ENCODE results near the gene TMEM30B.

TMEM30B gene

DNA sequence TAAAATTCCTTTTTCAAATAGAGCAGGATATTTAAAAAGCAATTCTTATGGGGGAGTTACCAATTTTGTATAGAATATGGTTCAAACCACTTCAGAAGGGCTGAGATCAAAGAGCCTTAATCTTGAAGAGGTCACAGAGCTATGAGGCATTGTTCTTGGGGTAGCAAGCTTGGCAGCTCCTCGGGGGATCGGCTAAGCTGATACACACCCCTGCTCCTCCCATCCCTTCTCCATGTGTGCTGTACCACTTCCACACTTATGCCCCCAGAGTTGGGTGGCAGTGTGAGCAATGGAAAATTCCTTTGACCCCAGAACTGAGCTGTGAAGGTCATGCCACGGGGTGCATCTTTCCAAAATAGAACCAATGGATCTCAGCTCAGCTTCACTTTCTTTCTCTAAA lies 15.0 kb upstream of the TMEM30B start:
- H3K27me3 ChIP-seq, result peaks cover 8% of the 10 kb centered on the region
- H3K4me3 ChIP-seq (ENCODE audit: low read depth, low read length), result no peak overlapping the region
- no peaks in the 10 kb centered on the region for H3K36me3 ChIP-seq
- no peak for DNase-seq
- no peaks in the 10 kb centered on the region for H3K4me1 ChIP-seq
- TF ChIP-seq, protein P1, sequence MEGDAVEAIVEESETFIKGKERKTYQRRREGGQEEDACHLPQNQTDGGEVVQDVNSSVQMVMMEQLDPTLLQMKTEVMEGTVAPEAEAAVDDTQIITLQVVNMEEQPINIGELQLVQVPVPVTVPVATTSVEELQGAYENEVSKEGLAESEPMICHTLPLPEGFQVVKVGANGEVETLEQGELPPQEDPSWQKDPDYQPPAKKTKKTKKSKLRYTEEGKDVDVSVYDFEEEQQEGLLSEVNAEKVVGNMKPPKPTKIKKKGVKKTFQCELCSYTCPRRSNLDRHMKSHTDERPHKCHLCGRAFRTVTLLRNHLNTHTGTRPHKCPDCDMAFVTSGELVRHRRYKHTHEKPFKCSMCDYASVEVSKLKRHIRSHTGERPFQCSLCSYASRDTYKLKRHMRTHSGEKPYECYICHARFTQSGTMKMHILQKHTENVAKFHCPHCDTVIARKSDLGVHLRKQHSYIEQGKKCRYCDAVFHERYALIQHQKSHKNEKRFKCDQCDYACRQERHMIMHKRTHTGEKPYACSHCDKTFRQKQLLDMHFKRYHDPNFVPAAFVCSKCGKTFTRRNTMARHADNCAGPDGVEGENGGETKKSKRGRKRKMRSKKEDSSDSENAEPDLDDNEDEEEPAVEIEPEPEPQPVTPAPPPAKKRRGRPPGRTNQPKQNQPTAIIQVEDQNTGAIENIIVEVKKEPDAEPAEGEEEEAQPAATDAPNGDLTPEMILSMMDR (IDR thresholded peaks at IDR 0.05; ENCODE audit: low read depth, low read length), result no peak
- H3K9me3 ChIP-seq, result no peaks in the 10 kb centered on the region

DNA sequence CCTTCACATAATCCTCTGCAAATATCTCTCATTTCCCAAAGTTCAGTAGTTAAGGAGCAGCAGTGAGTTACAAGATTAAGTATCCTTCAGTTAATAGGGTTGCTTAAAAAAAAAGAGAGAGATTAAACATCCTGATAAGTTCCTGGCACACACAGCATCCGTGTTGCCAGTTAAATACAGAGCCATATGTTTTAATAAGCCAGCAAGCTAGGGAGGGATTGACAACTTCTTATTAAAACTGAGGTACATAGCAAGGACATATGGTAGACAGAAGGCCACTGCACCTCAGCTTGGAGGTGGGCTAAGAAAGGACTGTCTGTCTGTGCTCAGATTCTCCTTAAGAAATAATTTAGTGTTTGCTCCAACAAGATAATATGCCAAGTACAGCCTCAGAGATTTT lies 9.6 kb upstream of the TMEM30B start:
- TF ChIP-seq, protein P1 (IDR thresholded peaks at IDR 0.05; ENCODE audit: low read depth, low read length), result no peak

DNA sequence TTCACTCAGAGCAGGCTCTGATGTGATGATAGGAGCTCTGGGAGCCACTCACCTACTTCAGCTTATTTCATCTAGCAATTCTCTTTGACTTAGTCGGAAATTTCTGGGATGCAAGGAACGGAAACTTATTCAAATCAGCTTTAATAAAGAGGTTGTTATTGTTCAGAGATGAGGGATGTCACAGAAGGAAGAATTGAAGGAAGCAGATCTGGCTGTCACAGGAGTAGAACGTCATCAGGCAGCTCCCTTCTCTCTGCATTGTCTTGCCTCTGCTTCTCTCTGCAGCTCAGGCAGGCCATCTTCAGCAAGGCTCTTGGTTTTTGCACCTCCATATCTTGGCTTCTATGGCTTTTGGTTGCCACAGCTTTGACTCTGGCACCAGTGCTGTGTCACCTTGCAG lies 7.6 kb upstream of the TMEM30B start:
- DNase-seq, result no peak
- Histone ChIP-seq H3K27me3 (peaks cover 9% of the 10 kb centered on the region), H3K4me1 (no peaks in the 10 kb centered on the region), H3K36me3 (no peaks in the 10 kb centered on the region), H3K4me3 (ENCODE audit: low read depth, low read length) (no peak overlapping the region), H3K9me3 (no peaks in the 10 kb centered on the region)
- TF ChIP-seq, protein P1 (IDR thresholded peaks at IDR 0.05; ENCODE audit: low read depth, low read length), result no peak

More for the DNA sequence above, 9.6 kb upstream of the TMEM30B start:
- no peaks in the 10 kb centered on the region for H3K36me3 ChIP-seq
- no peaks in the 10 kb centered on the region for H3K9me3 ChIP-seq
- DNase-seq, result no peak
- H3K4me3 ChIP-seq (ENCODE audit: low read depth, low read length), result no peak overlapping the region
- H3K4me1 ChIP-seq, result no peaks in the 10 kb centered on the region
- peaks cover 8% of the 10 kb centered on the region for H3K27me3 ChIP-seq

DNA sequence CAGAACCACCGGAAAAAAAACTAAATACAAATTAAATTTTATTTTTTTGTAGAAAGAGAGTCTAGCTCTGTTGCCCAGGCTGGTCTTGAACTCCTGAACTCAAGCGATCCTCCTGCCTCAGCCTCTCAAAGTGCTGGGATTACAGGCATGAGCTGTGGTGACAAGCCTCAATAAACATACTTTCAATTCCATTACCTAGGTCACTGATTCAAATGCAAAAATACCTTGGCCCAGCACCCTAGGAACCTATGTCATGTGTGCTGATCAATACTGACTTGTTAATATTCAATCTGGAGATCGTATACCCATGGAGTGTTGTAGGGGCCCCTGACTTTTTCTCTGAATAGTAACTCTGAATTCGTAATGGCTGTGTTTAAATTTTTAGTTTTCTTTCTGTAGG lies 7.1 kb upstream of the TMEM30B start:
- Histone ChIP-seq H3K36me3 (no peaks in the 10 kb centered on the region), H3K4me1 (no peaks in the 10 kb centered on the region), H3K27me3 (peaks cover 12% of the 10 kb centered on the region), H3K9me3 (no peaks in the 10 kb centered on the region), H3K4me3 (ENCODE audit: low read depth, low read length) (no peak overlapping the region)
- TF ChIP-seq, protein P1 (IDR thresholded peaks at IDR 0.05; ENCODE audit: low read depth, low read length), result no peak
- no peak for DNase-seq

DNA sequence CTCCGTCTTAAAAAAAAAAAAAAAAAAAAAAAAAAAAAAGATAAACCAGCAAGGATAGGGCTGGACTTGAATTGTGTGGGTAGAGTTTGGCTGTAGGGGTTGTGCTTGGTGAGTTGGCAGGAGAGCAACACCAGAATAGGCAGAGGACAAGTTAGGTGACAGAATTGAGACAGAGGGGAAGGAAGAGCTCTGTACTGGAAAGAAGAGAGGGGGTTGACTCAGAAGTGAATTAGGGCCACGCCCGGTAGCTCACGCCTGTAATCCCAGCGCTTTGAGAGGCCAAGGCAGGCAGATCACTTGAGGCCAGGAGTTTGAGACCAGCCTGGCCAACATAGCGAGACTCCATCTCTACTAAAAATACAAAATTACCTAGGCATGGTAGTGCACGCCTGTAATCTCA lies 6.1 kb upstream of the TMEM30B start:
- Histone ChIP-seq H3K4me3 (ENCODE audit: low read depth, low read length) (no peak overlapping the region), H3K4me1 (no peaks in the 10 kb centered on the region), H3K36me3 (no peaks in the 10 kb centered on the region), H3K9me3 (no peaks in the 10 kb centered on the region), H3K27me3 (peaks cover 12% of the 10 kb centered on the region)
- TF ChIP-seq, protein P1 (IDR thresholded peaks at IDR 0.05; ENCODE audit: low read depth, low read length), result no peak
- DNase-seq, result no peak

DNA sequence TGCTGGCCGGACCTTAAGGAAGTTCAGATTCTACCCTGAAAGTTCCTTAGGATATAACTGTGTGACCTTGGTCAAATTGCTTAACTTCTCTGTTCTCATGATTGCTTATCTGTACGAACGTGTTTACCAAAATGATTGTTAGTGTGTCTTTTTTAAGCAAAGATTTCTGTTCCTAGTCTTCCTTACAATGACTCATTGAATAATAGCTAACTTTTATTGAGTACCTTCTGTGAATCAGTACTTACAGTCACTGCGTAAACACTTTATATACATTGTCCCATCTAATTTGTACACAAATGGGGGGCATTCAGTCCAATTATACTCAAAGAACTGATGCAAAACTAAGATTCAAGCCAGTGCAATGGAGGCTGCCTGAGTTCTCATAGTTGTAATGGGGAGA lies 4.2 kb upstream of the TMEM30B start:
- TF ChIP-seq, protein P1 (IDR thresholded peaks at IDR 0.05; ENCODE audit: low read depth, low read length), result no peak
- Histone ChIP-seq H3K27me3 (peaks cover 12% of the 10 kb centered on the region), H3K4me1 (no peaks in the 10 kb centered on the region), H3K36me3 (no peaks in the 10 kb centered on the region), H3K4me3 (ENCODE audit: low read depth, low read length) (no peak overlapping the region), H3K9me3 (no peaks in the 10 kb centered on the region)
- no peak for DNase-seq

Measured in BE2C (cell line).